Fibroblast of pulmonary artery (primary cell): ENCODE results near the gene LDB2.

ENCODE experiments used
- DNase-seq: peaks from one replicate; pipeline ENCODE4 v3.0.0-alpha.2; 2010; ENCODE audit warnings: low read depth
- H3K4me3 ChIP-seq: replicated peaks from 2 replicates; pipeline ENCODE4 v1.5.1; 2011; ENCODE audit warnings: low read depth, mild to moderate bottlenecking, control low read depth, low read length, moderate library complexity
- TF ChIP-seq, protein P1 (sequence below): IDR thresholded peaks from 2 replicates; pipeline ENCODE4 v1.5.1; 2011; ENCODE audit warnings: mild to moderate bottlenecking, control low read depth, low read length, inconsistent platforms; ENCODE audit errors: missing control alignments

LDB2 gene

GRCh38 chr4:16663732-16664131 is 234.7 kb downstream of the LDB2 start:
- TF ChIP-seq, protein P1, sequence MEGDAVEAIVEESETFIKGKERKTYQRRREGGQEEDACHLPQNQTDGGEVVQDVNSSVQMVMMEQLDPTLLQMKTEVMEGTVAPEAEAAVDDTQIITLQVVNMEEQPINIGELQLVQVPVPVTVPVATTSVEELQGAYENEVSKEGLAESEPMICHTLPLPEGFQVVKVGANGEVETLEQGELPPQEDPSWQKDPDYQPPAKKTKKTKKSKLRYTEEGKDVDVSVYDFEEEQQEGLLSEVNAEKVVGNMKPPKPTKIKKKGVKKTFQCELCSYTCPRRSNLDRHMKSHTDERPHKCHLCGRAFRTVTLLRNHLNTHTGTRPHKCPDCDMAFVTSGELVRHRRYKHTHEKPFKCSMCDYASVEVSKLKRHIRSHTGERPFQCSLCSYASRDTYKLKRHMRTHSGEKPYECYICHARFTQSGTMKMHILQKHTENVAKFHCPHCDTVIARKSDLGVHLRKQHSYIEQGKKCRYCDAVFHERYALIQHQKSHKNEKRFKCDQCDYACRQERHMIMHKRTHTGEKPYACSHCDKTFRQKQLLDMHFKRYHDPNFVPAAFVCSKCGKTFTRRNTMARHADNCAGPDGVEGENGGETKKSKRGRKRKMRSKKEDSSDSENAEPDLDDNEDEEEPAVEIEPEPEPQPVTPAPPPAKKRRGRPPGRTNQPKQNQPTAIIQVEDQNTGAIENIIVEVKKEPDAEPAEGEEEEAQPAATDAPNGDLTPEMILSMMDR = no peak
- peak; percentile 46 for DNase-seq

DNA sequence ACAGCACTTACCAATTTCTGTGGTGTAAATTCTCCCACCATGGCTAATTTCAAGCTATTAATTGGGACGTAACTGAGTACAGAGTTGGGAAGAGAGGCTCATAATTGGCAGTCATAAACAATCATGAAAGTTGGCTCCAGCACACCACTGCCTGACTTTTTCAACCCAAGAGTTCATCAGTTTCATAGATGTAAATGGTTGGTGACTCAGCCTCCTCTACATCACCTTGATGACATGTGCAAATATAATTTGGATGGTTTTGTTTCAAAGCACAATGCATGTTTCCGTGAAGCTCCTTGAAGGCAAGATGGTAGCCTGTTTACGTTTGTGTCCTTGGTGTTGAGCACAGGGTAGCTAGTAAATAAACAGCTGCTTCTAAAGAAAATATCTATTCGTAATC is 235.1 kb downstream of the LDB2 start:
- TF ChIP-seq, protein P1 = no peak
- DNase-seq = no peak

More at GRCh38 chr4:16663732-16664131, 234.7 kb downstream of the LDB2 start:
- no peak overlapping the region for H3K4me3 ChIP-seq

GRCh38 chr4:16661813-16662212 is 236.6 kb downstream of the LDB2 start:
- DNase-seq = no peak
- H3K4me3 ChIP-seq = no peak overlapping the region
- TF ChIP-seq, protein P1 = no peak

More for the DNA sequence above, 235.1 kb downstream of the LDB2 start:
- H3K4me3 ChIP-seq = no peak overlapping the region

DNA sequence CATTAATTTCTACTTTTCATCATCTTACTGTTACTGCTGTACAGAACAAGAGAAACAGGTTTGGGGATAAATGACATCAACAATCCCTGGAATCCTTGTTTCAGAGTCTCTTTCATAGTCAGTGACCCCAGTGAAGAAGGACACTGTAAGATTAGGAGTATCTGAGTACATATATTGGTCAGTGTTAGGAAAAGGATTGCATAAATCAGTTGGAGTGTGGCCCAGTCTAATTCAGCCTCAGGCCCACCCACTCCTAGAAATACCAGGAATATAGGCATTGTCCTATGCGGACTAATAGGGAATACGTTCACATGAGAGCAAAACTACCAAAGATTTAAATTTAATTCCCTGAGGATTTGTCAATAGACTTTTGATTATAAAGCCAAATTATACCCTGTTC is 237.8 kb downstream of the LDB2 start:
- DNase-seq = no peak
- TF ChIP-seq, protein P1 = no peak
- no peak overlapping the region for H3K4me3 ChIP-seq

GRCh38 chr4:16659694-16660093 is 238.8 kb downstream of the LDB2 start:
- H3K4me3 ChIP-seq = no peak overlapping the region
- DNase-seq = no peak
- TF ChIP-seq, protein P1 = no peak

DNA sequence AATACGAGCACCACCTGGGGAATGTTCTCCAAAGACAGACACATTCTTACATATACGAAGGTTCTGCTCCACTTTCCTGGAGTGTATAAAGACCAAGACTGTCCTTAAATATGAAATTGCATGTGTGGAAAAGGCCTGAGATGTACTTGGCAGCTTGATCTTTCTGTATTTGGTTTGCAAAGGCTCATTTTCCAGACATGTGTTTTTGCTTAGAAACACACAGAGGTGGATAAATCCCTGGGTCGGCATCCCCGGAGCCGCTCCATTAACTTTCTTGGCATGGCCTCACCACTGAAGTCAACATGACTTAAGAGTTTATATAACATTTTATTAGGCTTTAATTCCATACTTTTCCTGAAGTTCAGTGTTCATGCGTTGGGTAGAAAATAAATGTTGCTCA is 239.4 kb downstream of the LDB2 start:
- no peak for DNase-seq
- TF ChIP-seq, protein P1 = no peak
- no peak overlapping the region for H3K4me3 ChIP-seq

DNA sequence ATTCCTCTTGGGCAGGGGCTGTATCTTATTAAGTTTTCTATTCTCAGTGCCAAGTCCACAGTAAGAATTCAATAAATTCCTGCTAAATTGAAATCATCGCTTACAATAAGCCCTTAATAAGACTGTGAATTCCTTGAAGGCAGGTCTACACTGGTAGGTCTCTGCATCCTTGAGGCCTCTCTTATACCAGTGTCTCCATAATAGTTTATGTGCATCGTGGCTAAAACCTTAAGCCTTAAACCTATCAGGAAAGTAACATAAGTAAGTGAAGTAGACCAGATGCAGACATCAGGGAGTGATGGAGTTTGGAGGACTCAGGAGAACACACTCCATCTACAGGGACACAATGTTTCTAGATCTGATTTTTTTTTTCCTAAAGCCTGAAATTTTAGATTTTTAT is 240.3 kb downstream of the LDB2 start:
- TF ChIP-seq, protein P1 = no peak

More for the DNA sequence above, 240.3 kb downstream of the LDB2 start:
- no peak overlapping the region for H3K4me3 ChIP-seq
- DNase-seq = no peak
